ENCODE data around the gene NT5E.

- TF ChIP-seq GATA2 (IDR thresholded peaks at IDR 0.05; ENCODE audit: low read depth, low read length) (no peak), GATA3 (IDR thresholded peaks at IDR 0.05; ENCODE audit: low read depth, low read length) (no peak)
Observed at GRCh38 chr6:85429346-85429745, 20.5 kb upstream of the NT5E start.

Measured in SH-SY5Y (cell line).